Frontal cortex (tissue), 4 donors: ENCODE results near the gene KLK14. TPM values are rescaled to one million over a fixed set of nuclear protein-coding genes. Genes with fewer than 3 reads are reported as not detected.

Experiments
- DNase-seq, 2 donors: peaks; one replicate each; pipeline ENCODE4 v3.0.0; 2012; ENCODE audit warnings: low spot score in 2 of 2
- FAIRE-seq: peaks from 2 replicates; lab custom pipeline; 2012; peaks lifted over from hg19 to GRCh38; lab: Jason Lieb, UNC
- total RNA-seq: library from RNA; depleted of rRNA; stranded (reverse); fragments of >200 nt; gene quantifications from one replicate; pipeline ENCODE4 v1.2.3, GENCODE V29; 2014
- donor health status: control.
- donor health status: control.
- donor health status: control.

Gene KLK14
- total RNA-seq, 1 donor from 2014 or later: not detected

DNA sequence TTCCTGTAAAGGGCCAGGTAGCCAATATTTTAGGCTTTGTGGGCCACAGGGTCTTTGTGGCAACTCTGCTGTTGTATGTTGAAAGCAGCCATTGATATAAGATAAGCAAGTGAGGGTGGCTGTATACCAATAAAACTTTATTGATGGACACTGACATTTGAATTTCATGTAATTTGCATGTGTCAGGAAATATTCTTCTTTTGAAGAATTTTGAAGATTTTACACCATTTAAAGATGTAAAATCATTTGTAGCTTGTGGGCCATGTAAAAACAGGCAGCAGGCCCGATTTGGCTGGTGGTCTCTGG lies 27.9 kb upstream of the KLK14 start:
- no peak for FAIRE-seq
- DNase-seq: no peak

DNA sequence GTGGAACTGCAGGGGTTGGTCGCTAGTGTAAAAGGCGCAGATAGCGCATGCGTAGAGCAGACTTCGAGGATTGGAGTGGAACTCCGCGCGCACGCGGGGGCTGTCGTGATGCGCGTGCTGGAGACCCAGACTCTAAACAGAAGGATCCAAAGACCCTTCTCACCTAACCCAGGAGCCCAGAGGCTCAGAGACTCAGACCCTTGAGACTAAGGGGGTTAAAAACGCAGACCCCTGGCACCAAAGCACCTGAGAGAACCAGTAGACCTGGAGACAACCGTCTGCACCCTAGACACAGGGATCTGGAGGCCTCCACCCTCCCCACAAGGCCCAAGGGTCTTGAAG lies 26.1 kb upstream of the KLK14 start:
- FAIRE-seq: no peak
- no peak for DNase-seq

DNA sequence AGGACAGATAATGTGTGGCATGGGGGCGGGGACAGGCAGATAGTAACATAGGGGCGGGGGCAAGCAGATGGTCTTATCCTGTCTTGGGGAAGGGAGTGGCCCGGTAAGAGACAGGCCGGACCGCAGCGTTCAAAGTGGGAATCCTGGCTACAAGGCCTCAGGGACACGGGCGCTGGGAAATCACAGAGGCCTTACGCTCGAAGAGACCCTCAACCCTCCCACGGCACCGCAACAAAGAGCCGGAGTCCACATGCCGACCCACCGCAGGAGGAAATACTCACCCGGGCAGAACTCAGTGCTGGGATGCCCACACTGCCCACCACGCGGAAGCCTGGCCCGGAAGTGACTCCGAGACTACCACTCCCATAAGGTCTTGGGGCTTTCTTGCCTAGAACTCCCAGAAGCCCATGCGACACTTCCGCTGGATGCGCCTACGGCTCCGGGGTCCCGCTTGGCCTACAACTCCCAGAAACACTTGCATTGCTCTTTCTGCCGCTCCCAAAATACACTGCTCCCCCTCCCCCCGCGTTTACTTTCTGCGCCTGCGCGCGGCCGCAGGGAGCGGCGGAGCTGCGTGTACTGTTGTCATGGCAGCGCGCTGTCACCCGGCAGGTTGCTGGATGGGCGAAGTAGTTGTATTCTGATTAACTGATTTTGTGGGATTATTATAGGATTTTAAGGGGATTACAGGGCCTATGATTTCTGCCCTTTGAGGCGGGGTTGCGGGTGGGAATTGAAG lies 25.5 kb upstream of the KLK14 start, which contains the start of gene CTU1:
CTU1 (minus strand) TSS at position 344 of the 739 bp plus-strand sequence. CDS start 3,840 bp downstream, outside the sequence.
- FAIRE-seq: peak; percentile 87
- peak; percentile 95 to 98 for DNase-seq

DNA sequence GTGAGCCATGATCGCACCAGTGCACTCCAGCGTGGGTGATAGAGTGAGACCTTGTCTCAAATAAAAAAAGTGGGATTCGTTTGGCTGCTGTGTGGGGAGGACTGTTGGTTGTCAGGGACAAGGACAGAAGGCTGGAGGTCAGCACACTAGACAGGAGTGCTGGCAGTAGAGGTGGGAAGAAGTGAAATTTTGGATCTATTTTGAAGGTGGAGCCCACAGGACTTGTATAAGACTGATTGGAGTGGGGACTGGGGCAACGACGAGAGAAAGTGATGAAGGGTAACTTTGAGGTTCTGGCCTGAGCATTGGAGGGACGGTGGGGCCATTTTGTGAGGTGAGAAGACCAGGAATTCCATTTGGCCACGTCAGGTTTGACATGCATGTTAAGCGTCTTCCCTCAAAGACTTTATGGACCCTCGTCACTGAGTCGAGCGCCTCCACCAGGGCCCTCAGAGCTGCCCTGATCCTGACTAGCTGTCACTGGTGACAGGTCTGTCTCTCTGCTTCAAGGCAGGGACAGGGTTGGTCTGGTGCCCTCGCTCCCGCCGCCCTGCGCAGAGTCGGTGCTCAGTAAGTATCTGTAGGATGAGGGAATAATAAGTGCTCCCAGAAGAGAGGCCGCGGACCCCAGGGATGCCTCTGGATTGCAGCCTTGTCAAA lies 24.8 kb upstream of the KLK14 start:
- FAIRE-seq (no peak), DNase-seq (no peak)

DNA sequence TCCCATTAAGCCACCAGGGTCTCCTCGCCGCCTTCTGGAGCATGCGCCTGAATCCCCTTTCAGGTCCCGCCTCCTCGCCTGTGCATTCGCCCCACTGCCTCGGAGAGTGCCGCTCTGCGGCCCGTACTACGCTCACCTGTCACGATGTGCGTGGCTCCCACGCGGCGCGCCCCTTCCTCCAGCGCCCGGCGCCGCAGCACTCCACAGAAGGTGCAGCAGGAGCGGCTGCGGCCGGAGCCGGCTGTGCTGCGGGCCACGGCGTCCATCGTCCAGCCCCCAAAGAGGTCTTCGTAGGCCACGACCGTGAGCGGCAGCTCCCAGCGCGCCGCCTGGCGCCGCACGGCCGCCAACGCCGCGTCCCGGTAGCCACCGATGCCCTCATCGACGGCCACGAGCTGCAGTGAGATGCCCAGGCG lies 21.2 kb upstream of the KLK14 start:
- FAIRE-seq (no peak), DNase-seq (no peak)

DNA sequence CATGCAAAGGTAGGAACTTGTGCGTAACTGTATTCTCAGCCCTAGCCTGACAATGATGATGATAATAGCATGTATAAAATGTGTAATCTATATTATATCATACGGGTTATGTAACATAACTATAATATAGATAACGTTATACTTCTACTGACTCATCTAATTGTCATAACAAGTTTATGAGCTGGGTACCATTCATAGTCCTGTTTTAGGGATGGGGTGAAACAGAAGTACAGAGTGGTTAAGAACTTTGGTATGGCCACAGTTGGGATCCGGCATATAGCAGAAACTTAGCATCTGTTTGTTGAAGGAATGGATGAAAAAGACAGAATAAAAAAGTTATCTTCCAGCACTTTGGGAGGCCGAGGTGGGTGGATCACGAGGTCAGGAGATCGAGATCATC lies 20.3 kb upstream of the KLK14 start:
- DNase-seq (peak in 1 of 2 donors; percentile 14), FAIRE-seq (no peak)

DNA sequence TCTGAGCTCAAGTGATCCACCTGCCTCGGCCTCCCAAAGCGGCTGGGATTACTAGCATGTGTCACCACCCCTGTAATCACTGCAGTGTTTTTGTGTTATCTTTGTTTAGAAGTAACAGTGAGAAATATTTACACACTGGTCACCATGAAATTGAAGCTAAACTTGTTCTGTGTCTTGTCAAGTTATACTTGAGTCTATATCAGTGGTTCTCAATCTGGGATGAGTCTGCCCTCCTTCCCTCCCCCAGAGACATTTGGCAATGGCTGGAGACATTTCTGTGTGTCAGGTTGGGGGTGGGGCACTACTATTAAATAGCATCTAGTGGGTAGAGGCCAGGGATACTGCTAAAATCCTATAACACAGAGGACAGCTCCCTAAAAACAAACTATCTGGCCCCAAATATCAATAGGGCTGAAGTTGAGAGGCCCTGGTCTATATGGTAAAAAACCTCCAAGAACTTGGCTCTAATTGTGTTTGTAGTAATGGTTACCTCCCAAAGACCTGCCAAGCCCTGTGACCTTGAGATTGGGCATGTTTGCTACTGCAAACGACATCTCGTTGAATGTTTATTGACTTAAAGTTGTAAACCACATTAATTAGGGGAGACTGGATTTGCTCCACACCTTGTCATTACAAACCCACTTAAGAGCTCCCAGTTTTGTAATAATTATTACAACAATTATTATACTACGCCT lies 18.6 kb upstream of the KLK14 start:
- FAIRE-seq (no peak), DNase-seq (peak in 1 of 2 donors; percentile 8)

DNA sequence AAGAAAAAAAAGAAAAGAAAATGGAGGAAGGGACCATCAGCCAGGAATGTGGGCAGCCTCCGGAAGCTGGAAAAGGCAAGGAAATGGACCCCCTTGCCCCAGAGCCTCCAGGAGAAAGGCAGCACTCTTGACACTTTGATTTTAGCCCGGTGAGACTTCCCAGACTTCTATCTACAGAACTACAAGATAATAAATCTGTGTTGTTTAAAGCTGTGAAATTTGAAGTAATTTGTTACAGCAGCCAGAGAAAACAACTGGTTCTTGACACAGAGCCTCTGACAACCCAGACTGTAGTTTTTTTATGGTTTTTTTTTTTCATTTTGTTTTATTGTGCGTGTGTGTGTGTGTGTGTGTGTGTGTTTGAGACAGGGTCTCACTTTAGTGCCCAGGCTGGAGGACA lies 17.9 kb upstream of the KLK14 start:
- DNase-seq: no peak
- FAIRE-seq: no peak

DNA sequence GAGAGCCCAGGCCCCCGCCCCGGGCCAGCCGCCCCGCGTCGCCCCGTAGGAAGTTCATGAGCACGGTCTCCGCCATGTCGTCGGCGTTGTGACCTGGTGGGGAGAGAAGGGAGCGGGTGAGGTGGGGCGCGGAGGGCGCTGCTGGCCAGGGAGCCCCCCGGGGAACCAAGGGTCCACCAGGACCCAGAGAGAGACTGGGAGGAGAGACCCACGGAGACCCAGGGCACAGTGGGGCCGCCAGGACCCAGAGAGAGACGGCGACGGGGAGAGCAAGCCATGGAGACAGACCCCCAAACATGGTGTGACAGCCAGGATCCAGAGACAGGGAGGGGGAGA lies 16.3 kb upstream of the KLK14 start:
- FAIRE-seq: no peak
- no peak for DNase-seq

DNA sequence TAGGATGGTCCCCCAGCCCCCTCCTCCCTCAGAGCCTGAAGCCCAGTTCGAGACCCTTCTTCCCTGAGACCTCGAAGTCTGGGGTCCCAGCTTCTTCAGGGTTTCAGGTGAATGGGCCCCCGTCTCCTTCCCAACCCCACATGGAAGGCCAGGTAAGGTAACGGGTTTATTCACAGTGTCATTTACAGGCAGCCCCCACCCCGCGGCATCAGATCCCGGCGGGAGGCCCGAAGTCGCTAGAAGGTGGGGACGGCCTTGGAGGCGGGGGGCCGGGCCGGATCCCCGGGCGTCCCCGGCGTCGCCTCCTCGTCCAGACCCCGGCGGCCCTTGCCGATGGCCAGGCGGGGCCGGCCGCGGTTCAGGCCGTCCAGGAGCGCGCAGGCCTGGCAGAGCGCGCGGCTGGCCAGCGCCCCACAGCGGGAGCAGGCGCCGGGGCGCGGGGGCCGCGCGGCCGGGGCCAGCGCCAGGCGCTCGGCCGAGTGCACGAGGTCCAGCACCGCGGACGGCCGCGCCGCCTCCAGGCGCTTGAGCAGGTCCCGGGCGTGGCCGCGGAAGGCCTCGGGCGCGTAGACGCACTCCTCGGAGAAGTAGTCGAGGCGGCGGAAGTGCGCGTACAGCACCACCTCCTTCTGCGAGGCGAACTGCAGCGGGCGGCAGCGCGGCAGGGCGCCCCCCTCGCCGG lies 15.8 kb upstream of the KLK14 start:
- no peak for FAIRE-seq
- DNase-seq: no peak

DNA sequence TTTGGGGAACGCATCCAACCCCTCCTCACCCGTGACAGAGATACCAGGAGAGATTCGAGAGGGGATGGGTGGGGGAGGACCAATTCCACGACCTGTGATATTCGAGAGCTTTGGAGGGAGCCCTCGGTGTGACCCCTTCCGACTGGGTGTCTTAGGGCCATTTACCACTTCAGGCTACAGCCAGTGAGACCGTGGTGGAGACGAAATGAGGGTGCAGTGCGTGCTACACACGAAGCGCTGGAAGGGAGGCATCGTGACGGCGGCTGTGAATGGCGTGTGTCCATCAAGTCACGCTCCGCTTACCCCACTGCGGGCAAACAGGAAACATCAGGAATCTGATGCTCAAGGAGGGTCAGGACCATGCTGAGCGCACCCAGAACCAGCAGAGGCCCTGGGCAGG lies 15.1 kb upstream of the KLK14 start:
- no peak for FAIRE-seq
- DNase-seq: no peak

DNA sequence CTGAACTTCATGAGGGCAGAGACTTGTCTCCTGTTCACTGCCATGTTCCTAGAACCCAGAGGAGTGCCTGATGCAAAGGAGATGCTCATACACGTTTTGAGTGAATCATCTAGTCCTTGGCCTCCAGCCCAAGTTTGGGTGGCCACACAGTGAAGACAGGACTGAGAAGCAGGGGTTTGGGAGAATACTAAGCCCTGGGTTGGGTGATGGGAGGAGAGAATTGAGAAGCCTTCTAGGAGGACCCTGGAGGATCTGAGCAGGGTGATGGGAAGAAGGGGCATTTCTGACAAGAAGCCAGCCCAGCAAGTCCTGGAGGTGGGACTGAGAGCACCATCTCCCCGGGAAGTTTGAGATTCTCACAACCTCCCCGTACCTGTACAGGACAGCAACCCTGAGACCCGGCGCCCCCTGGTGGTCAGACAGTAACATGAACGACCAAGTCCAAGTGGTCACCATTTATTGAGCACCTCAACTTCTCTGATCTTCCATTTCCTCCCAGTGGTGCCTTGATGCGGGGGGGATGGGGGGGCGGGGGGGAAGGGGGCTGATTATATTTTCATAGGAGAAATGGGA lies 14.6 kb upstream of the KLK14 start:
- DNase-seq (peak; percentile 72 to 75), FAIRE-seq (no peak)

DNA sequence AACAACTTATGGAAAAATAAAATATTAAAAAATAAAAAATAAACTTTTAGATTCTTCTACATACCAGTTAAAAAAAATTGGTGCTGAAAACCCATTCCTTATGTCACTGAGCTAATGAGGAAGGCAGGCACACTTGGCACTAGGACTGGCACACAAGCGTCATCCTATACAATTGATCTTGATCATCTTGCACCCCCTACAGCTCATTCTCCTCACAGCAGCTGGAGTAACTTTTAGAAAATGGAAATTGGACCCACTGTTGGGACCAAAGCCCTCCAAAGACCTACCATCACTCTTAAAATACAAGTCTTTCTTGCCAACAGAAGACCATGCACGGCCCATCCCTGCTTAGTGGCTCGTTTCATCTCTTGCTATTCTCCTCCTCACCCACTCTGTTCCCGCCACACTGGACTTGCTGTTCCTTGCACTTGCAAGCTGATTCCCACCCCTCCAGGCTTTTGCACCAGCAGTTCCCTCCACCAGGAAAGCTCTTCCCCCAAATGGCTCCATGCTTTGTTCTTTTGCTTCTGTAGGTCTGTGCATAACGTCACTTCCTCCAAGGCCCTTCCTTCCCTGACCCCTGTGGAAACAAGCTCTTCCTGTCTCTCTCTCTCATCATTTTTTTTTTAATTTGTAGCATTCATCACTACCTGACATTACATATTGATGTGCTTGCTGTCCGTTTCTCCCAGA lies 13.9 kb upstream of the KLK14 start:
- FAIRE-seq: no peak
- no peak for DNase-seq

DNA sequence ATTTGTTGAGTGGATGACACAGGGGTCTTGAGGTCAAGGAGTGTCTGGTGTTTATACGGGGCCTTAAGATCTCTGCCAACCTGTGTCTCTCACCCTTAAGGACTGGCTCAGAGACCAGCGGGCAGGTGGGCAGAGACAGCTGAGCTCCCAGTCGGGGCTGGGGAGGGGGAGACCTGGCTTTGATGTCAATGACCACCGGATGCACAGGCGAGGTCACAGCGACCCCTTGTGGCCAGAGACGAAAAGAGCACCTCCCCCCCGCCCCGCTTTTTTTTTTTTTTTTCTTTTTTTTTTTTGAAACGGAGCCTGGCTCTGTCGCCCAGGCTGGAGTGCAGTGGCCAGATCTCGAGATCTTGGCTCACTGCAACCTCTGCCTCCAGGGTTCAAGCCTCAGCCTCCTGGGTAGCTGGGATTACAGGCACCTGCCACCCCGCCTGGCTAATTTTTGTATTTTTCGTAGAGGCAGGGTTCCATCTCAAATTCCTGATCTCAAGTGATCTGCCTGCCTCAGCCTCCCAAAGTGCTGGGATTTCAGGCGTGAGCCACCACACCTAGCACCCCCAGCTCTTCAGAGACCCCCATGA lies 12.1 kb upstream of the KLK14 start:
- FAIRE-seq (no peak), DNase-seq (peak in 1 of 2 donors; percentile 50)

DNA sequence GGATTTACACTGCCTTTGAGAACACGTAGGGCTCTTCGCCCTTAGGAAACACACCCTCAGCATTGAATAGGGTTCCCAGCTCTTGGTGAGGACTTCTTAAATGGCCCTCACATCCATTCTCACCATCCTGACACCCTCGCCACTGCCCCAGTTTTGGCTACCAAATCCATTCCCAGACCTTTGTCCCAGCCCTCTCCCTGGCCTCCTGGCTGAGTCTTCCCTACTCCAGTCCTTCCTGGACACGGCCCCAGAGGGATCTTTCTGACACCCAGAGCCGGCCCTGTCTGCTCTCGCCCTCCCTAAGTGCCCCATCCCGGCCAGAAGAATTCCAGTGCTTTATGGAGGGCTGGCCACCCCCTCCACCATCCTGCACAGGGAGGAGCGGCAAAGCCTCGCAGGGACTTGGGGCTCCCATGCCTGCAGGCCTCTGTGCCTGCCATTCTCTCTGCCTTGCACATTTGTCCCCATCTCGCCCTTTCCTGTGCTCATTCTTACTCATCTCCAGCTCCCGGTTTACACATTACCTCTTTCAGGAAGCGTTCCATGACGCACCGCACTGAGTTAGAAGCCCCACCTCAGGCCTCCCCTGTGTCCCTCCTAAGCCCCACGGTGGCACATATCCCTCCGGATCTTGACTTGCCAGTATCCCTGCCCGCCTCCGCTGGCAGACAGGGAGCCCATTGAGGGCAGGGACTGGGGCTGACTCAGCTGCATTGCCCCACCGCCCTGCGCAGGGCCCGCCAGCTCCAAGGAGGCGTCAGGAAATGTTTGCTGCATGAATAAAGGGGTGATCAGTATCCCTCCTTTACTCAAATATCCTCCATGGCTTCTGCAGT lies 11.0 kb upstream of the KLK14 start:
- FAIRE-seq: no peak
- no peak for DNase-seq

DNA sequence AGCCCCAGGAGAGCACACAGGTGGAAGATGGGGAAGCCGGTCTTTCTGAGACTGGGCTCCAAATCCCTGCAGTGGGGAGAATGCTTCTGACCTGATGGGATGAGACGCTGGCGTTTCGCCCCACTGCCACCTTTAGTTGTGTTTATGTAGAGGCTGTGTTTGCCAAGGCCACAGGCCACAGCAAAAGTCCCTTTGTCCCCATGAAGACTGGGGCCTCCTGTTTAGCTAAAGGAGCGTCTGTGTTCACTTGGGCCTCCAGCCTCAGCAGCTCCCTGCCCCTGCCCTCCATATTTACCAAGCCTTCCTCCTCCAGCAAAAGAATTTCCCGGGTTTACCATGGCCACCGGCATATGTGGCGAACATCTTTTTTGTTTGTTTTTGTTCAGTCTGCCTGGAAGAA lies 10.4 kb upstream of the KLK14 start:
- FAIRE-seq (no peak), DNase-seq (no peak)

DNA sequence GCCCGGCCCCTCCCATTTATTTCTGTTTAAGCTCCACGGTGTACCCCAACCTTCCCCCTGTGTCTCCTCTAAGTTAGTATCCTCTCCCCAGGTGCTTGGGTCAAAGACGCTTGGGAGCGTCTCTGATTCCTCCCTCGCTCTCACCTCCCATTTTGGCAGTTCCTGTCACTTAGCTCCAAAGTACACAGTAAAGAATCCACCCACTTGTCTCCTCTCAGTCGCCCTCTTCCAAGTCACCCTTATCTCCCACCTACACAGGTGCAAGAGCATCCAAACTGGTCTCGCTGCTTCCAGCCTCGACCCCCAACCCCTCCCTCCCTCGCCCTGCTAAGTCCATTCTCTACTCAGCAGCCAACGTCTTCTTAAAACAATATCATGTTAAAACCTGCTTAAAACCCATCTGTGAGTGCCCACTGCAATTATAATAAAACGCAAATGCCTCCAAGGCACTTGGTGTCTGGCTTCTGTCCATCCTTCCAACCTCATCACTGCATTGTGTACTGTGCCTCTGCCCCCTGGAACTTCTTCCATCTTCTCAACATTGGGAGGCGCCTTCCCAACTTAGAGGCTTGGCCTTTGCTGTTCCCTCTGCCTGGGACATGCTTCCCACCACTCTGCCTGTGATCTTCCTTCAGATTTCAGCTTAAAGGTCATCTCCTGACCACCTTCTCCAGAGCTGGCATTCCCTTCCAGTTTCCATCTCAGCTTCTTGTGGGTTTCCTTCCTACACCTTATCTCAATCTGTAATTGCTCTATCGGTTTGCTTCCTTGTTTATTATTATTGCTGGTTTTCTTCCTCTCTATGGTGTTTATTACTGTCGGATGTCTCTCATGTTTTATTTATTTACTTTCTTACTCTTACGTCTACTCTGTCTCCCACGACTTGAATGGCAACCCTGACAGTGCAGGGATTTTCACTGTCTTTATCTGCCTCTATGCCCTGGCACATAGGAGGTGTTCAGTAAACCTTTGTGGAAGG lies 9.5 kb upstream of the KLK14 start:
- DNase-seq (no peak), FAIRE-seq (no peak)

DNA sequence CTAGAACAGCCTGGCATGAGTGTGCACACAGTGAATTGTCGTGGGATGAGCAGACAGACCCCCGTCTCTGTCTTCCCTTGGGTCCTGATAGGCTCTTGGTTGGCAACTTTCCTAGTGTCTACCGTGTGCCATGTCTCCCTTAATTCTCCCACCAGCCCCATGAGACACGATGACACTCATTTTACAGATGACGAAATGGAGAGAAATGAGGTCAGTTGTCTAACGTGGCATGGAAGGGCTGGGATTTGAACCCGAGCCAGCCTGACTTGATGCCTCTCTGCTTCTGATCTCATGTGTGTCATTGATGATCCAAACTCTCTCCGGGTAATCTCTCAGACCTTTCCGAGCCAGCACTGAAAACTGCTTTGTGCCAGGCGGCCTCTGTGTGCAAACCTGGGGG lies 8.4 kb upstream of the KLK14 start:
- DNase-seq (no peak), FAIRE-seq (no peak)
